ENCODE results near the gene ARHGAP23.

The ARHGAP23 gene

GRCh38 chr17:38440614-38441397 is 12.5 kb downstream of the ARHGAP23 start:
- TF ChIP-seq POLR2AphosphoS5 (IDR thresholded peaks at IDR 0.05; ENCODE audit: low read depth, low read length) (no peak), SIN3A (IDR thresholded peaks at IDR 0.05; ENCODE audit: borderline replicate concordance, insufficient read depth, low read length) (no peak), REST (IDR thresholded peaks at IDR 0.05; ENCODE audit: insufficient read depth in 1 of 2, low read depth in 2 of 2, low read length in 2 of 2) (no peak), FOXP2 (optimal IDR thresholded peaks at IDR 0.05; ENCODE audit: borderline replicate concordance, extremely low read depth, extremely low read length, insufficient read depth) (no peak), TAF1 (IDR thresholded peaks at IDR 0.05; ENCODE audit: borderline replicate concordance, insufficient read depth, low read length) (no peak)

GRCh38 chr17:38441429-38442061 is 13.3 kb downstream of the ARHGAP23 start:
- TF ChIP-seq POLR2AphosphoS5 (IDR thresholded peaks at IDR 0.05; ENCODE audit: low read depth, low read length), result no peak
- TF ChIP-seq TAF1 (IDR thresholded peaks at IDR 0.05; ENCODE audit: borderline replicate concordance, insufficient read depth, low read length), result no peak
- no peak for TF ChIP-seq FOXP2 (optimal IDR thresholded peaks at IDR 0.05; ENCODE audit: borderline replicate concordance, extremely low read depth, extremely low read length, insufficient read depth)
- TF ChIP-seq SIN3A (IDR thresholded peaks at IDR 0.05; ENCODE audit: borderline replicate concordance, insufficient read depth, low read length), result no peak
- TF ChIP-seq REST (IDR thresholded peaks at IDR 0.05; ENCODE audit: insufficient read depth in 1 of 2, low read depth in 2 of 2, low read length in 2 of 2), result no peak

- no peak for TF ChIP-seq POLR2AphosphoS5 (IDR thresholded peaks at IDR 0.05; ENCODE audit: low read depth, low read length)
- no peak for TF ChIP-seq FOXP2 (optimal IDR thresholded peaks at IDR 0.05; ENCODE audit: borderline replicate concordance, extremely low read depth, extremely low read length, insufficient read depth)
- TF ChIP-seq TAF1 (IDR thresholded peaks at IDR 0.05; ENCODE audit: borderline replicate concordance, insufficient read depth, low read length), result no peak
- TF ChIP-seq REST (IDR thresholded peaks at IDR 0.05; ENCODE audit: insufficient read depth in 1 of 2, low read depth in 2 of 2, low read length in 2 of 2), result no peak
- TF ChIP-seq SIN3A (IDR thresholded peaks at IDR 0.05; ENCODE audit: borderline replicate concordance, insufficient read depth, low read length), result no peak
Observed at GRCh38 chr17:38442548-38442947, 14.3 kb downstream of the ARHGAP23 start.

GRCh38 chr17:38443356-38444031 is 15.2 kb downstream of the ARHGAP23 start:
- TF ChIP-seq SIN3A (IDR thresholded peaks at IDR 0.05; ENCODE audit: borderline replicate concordance, insufficient read depth, low read length), result no peak
- TF ChIP-seq TAF1 (IDR thresholded peaks at IDR 0.05; ENCODE audit: borderline replicate concordance, insufficient read depth, low read length), result no peak
- TF ChIP-seq REST (IDR thresholded peaks at IDR 0.05; ENCODE audit: insufficient read depth in 1 of 2, low read depth in 2 of 2, low read length in 2 of 2), result no peak
- no peak for TF ChIP-seq POLR2AphosphoS5 (IDR thresholded peaks at IDR 0.05; ENCODE audit: low read depth, low read length)
- no peak for TF ChIP-seq FOXP2 (optimal IDR thresholded peaks at IDR 0.05; ENCODE audit: borderline replicate concordance, extremely low read depth, extremely low read length, insufficient read depth)
